BJ (cell line): ENCODE measurements around the gene FTSJ3. TPM values are rescaled to one million over a fixed set of nuclear protein-coding genes. Genes with fewer than 3 reads are reported as not detected.
A peak's percentile ranks its signal among the peaks of the same experiment; 100 is the strongest.
"Not testable (repeated sequence)": the region's sequence is repeated elsewhere in the genome, so short reads cannot be mapped to it uniquely, and the experiment has no call there.

Experiments
- CTCF ChIA-PET: fragments of 350-600 bp; formaldehyde crosslinking; extraction: SDS; loops from one replicate; lab custom pipeline; 2021; ENCODE audit warnings: antibody characterized with exemption, inconsistent platforms; lab: Yijun Ruan, JAX
- POLR2A ChIA-PET: fragments of 300-600 bp; sonication (Branson Sonifier 250); formaldehyde crosslinking; extraction: SDS; loops from one replicate; lab custom pipeline; 2021; ENCODE audit warnings: antibody characterized with exemption; lab: Charles Lee
- DNase-seq: peaks from one replicate; pipeline ENCODE4 v3.0.0-alpha.2; 2011; ENCODE audit warnings: low read depth
- H3K27me3 ChIP-seq: 2 replicates; pipeline ENCODE4 v1.6.0; 2011; ENCODE audit warnings: low read length; ENCODE audit not compliant: control insufficient read depth, insufficient read depth
- H3K36me3 ChIP-seq: 2 replicates; pipeline ENCODE4 v1.5.1; 2011; ENCODE audit warnings: low read length; ENCODE audit not compliant: control insufficient read depth, insufficient read depth
- H3K4me3 ChIP-seq: 2 replicates; pipeline ENCODE4 v1.5.1; 2011; ENCODE audit warnings: low read depth, mild to moderate bottlenecking, control low read depth, low read length
- CTCF ChIP-seq: IDR thresholded peaks from 2 replicates; pipeline ENCODE4 v1.5.1; 2011; ENCODE audit warnings: low read depth, mild to moderate bottlenecking, control low read depth, inconsistent platforms, low read length, moderate library complexity; ENCODE audit not compliant: insufficient read depth
- polyA minus RNA-seq: library from RNA; depleted of rRNA, polyadenylated mRNA; stranded (reverse); fragments of >200 nt; gene quantifications from 2 replicates; pipeline ENCODE4 v1.2.3, GENCODE V29; 2011; rRNA and poly(A)+ RNA removed
- polyA plus RNA-seq: library from polyadenylated mRNA; depleted of rRNA; stranded (reverse); fragments of >200 nt; gene quantifications from 2 replicates; pipeline ENCODE4 v1.2.3, GENCODE V29; 2011; rRNA removed

Gene FTSJ3
- polyA plus RNA-seq: 36.3 and 42.1 TPM in 2 replicates
- polyA minus RNA-seq: 38.8 and 48.5 TPM in 2 replicates

GRCh38 chr17:63827002-63827800 is at the start of gene FTSJ3, which contains the start of gene PSMC5:
Gene FTSJ3, minus strand, starts transcription at chr17:63827663. Its CDS starts 761 bp downstream, at chr17:63826902.
Gene PSMC5, plus strand, starts transcription at chr17:63827431. Its CDS starts 60 bp downstream, at chr17:63827491.
- H3K27me3 ChIP-seq: no peaks in the 10 kb centered on the region
- peak within 1 kb of the TSS; percentile 59 for H3K4me3 ChIP-seq
- H3K36me3 ChIP-seq: peaks cover 47% of the 10 kb centered on the region
- ChIA-PET CTCF (interaction anchor here (0.8 to 1.2 kb wide), 3 partner anchors 8 to 130 kb away, joined by 3 read pairs; no protein-coding TSS in a partner anchor), POLR2A (no interaction called here)
- TF ChIP-seq CTCF: peak; percentile 62
- DNase-seq: peak; percentile 65

GRCh38 chr17:63874693-63875092 is 47.2 kb upstream of the FTSJ3 start:
- DNase-seq, POLR2A ChIA-PET, H3K36me3 ChIP-seq, H3K4me3 ChIP-seq: not testable (repeated sequence)
- H3K27me3 ChIP-seq: peaks cover 11% of the 10 kb centered on the region
- CTCF ChIA-PET: interaction anchor here (1.2 to 8.5 kb wide), 4 partner anchors 8 to 26 kb away, joined by 3 to 72 read pairs (median 4); no protein-coding TSS in a partner anchor

GRCh38 chr17:63874061-63874626 is 46.7 kb upstream of the FTSJ3 start:
- DNase-seq, H3K4me3 ChIP-seq, H3K36me3 ChIP-seq, POLR2A ChIA-PET: not testable (repeated sequence)
- peaks cover 11% of the 10 kb centered on the region for H3K27me3 ChIP-seq
- CTCF ChIA-PET: interaction anchor here (1.2 to 8.5 kb wide), 3 partner anchors 8 to 15 kb away, joined by 3 to 72 read pairs (median 3); no protein-coding TSS in a partner anchor

- DNase-seq, H3K36me3 ChIP-seq, POLR2A ChIA-PET, H3K4me3 ChIP-seq: not testable (repeated sequence)
- H3K27me3 ChIP-seq: peaks cover 11% of the 10 kb centered on the region
- CTCF ChIA-PET: interaction anchor here (1.5 to 8.5 kb wide), 2 partner anchors 9 to 16 kb away, joined by 3 to 72 read pairs; no protein-coding TSS in a partner anchor
These were observed 46.1 kb upstream of the FTSJ3 start, which contains the start of gene CSH2 for GRCh38 chr17:63873577-63873976. Gene CSH2, minus strand, starts transcription at chr17:63873677. Its CDS starts 63 bp downstream, at chr17:63873614.

- H3K4me3 ChIP-seq, H3K27me3 ChIP-seq, CTCF ChIA-PET, DNase-seq, POLR2A ChIA-PET, H3K36me3 ChIP-seq: not testable (repeated sequence)
These were observed 44.3 kb upstream of the FTSJ3 start for GRCh38 chr17:63871646-63872365.

GRCh38 chr17:63870292-63870665 is 42.8 kb upstream of the FTSJ3 start:
- CTCF ChIA-PET: interaction anchor here (1.0 to 6.5 kb wide), 6 partner anchors 11 to 28 kb away, joined by 4 to 37 read pairs (median 5); partner anchors contain the start of genes GH2 and SMARCD2
- DNase-seq: not testable (repeated sequence)

GRCh38 chr17:63869491-63870291 is 42.2 kb upstream of the FTSJ3 start:
- DNase-seq: peak; percentile 4
- CTCF ChIA-PET: interaction anchor here (0.6 to 6.5 kb wide), 9 partner anchors 12 to 27 kb away, joined by 3 to 37 read pairs (median 4); partner anchors contain the start of genes GH2 and SMARCD2
- POLR2A ChIA-PET, H3K36me3 ChIP-seq, H3K4me3 ChIP-seq, H3K27me3 ChIP-seq: not testable (repeated sequence)
- TF ChIP-seq CTCF: peak; percentile 32

More at GRCh38 chr17:63870292-63870665, 42.8 kb upstream of the FTSJ3 start:
- not testable (repeated sequence) for H3K4me3 ChIP-seq, H3K36me3 ChIP-seq, H3K27me3 ChIP-seq
- POLR2A ChIA-PET: interaction anchor here (0.6 kb wide), 1 partner anchor 489 kb away, joined by 3 read pairs; no protein-coding TSS in a partner anchor

- POLR2A ChIA-PET, H3K27me3 ChIP-seq, H3K36me3 ChIP-seq, H3K4me3 ChIP-seq, DNase-seq: not testable (repeated sequence)
- CTCF ChIA-PET: interaction anchor here (0.8 to 6.5 kb wide), 16 partner anchors 10 to 637 kb away, joined by 3 to 37 read pairs (median 4); partner anchors contain the start of genes GH2, PSMC5 and SMARCD2
These were observed 39.2 kb upstream of the FTSJ3 start for GRCh38 chr17:63866625-63867024.
